HL-60 (cell line): ENCODE data around the gene TDRD9.

Experiments used
- DNase-seq, 2 experiments: peaks; one replicate each; pipeline ENCODE4 v3.0.0-alpha.2; 2010 to 2020; ENCODE audit warnings: low read depth in 1 of 2, low spot score in 1 of 2
- H3K27ac ChIP-seq: fragments of 250-450 bp; sonication (Bioruptor Pico); replicated peaks from 2 replicates; pipeline ENCODE4 v1.5.1; 2020; ENCODE audit warnings: mild to moderate bottlenecking, moderate library complexity
- H3K27me3 ChIP-seq: fragments of 250-450 bp; sonication (Bioruptor Pico); 2 replicates; pipeline ENCODE4 v1.5.1; 2021; ENCODE audit warnings: mild to moderate bottlenecking, moderate library complexity; ENCODE audit not compliant: insufficient read depth, poor library complexity, severe bottlenecking
- H3K4me3 ChIP-seq: replicated peaks from 2 replicates; pipeline ENCODE4 v1.5.1; 2011; ENCODE audit warnings: mild to moderate bottlenecking, control low read depth, low read length; ENCODE audit not compliant: insufficient read depth
- GABPA ChIP-seq: IDR thresholded peaks from 2 replicates; pipeline ENCODE4 v1.6.1; 2012; ENCODE audit warnings: low read depth
- POLR2AphosphoS5 ChIP-seq: IDR thresholded peaks from 2 replicates; pipeline ENCODE4 v1.6.1; 2012; ENCODE audit warnings: low read depth
- SPI1 ChIP-seq: IDR thresholded peaks from 2 replicates; pipeline ENCODE4 v1.6.1; 2012; ENCODE audit warnings: low read depth, mild to moderate bottlenecking, borderline replicate concordance
- TF ChIP-seq, protein P1 (sequence below): IDR thresholded peaks from 2 replicates; pipeline ENCODE4 v1.6.1; 2012; ENCODE audit warnings: low read depth; ENCODE audit not compliant: insufficient replicate concordance
- TF ChIP-seq, protein P2 (sequence below): IDR thresholded peaks from one replicate; pipeline ENCODE4 v1.5.1; 2011; ENCODE audit warnings: low read length, control low read depth, inconsistent platforms; ENCODE audit not compliant: insufficient read depth

TDRD9 gene

DNA sequence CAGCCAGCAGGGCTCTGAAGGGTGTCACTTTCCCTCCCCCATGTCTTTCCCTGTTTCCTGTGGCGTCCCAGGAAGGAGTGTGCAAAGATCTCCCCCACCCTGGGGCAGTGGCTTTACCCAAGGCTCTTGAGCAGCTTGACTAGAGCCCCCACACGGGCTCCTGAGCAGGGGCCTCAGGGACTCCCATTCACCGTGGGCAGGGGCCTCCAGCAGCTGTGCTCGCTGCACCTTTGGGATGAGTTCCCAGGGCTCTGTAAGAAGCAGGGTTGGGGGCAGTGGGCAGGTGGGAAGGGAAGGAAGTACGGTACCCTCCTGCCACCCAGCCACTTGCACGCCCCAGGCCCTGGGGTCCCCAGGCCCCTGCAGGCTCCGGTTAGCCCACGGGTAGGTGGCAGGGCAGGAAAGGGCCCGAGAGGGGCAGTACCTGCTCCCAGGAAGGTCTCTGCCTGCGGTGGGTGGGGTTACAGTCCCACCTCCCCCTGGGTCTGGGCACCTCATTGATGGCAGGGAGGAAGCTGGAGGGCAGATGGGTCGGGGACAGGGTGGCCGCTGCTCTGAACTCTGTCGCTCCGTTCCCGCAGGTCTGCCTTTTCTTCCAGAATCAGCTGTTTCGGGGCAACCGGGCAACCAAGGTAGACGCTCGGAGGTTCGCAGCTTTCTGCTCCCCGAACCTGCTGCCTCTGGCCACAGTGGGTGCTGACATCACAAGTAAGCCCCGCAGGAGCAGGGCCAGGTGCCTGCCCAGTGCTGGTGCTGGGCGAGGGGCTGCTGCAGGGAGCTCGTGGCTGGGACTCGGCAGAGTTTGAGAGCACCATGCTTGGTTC is 170.2 kb downstream of the TDRD9 start:
- no peaks in the 10 kb centered on the region for H3K27me3 ChIP-seq
- TF ChIP-seq SPI1 (no peak), POLR2AphosphoS5 (no peak), GABPA (no peak)
- TF ChIP-seq, protein P1, sequence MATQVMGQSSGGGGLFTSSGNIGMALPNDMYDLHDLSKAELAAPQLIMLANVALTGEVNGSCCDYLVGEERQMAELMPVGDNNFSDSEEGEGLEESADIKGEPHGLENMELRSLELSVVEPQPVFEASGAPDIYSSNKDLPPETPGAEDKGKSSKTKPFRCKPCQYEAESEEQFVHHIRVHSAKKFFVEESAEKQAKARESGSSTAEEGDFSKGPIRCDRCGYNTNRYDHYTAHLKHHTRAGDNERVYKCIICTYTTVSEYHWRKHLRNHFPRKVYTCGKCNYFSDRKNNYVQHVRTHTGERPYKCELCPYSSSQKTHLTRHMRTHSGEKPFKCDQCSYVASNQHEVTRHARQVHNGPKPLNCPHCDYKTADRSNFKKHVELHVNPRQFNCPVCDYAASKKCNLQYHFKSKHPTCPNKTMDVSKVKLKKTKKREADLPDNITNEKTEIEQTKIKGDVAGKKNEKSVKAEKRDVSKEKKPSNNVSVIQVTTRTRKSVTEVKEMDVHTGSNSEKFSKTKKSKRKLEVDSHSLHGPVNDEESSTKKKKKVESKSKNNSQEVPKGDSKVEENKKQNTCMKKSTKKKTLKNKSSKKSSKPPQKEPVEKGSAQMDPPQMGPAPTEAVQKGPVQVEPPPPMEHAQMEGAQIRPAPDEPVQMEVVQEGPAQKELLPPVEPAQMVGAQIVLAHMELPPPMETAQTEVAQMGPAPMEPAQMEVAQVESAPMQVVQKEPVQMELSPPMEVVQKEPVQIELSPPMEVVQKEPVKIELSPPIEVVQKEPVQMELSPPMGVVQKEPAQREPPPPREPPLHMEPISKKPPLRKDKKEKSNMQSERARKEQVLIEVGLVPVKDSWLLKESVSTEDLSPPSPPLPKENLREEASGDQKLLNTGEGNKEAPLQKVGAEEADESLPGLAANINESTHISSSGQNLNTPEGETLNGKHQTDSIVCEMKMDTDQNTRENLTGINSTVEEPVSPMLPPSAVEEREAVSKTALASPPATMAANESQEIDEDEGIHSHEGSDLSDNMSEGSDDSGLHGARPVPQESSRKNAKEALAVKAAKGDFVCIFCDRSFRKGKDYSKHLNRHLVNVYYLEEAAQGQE = no peak
- TF ChIP-seq, protein P2, sequence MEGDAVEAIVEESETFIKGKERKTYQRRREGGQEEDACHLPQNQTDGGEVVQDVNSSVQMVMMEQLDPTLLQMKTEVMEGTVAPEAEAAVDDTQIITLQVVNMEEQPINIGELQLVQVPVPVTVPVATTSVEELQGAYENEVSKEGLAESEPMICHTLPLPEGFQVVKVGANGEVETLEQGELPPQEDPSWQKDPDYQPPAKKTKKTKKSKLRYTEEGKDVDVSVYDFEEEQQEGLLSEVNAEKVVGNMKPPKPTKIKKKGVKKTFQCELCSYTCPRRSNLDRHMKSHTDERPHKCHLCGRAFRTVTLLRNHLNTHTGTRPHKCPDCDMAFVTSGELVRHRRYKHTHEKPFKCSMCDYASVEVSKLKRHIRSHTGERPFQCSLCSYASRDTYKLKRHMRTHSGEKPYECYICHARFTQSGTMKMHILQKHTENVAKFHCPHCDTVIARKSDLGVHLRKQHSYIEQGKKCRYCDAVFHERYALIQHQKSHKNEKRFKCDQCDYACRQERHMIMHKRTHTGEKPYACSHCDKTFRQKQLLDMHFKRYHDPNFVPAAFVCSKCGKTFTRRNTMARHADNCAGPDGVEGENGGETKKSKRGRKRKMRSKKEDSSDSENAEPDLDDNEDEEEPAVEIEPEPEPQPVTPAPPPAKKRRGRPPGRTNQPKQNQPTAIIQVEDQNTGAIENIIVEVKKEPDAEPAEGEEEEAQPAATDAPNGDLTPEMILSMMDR = no peak
- no peak overlapping the region for H3K4me3 ChIP-seq
- no peak overlapping the region for H3K27ac ChIP-seq
- no peak for DNase-seq

DNA sequence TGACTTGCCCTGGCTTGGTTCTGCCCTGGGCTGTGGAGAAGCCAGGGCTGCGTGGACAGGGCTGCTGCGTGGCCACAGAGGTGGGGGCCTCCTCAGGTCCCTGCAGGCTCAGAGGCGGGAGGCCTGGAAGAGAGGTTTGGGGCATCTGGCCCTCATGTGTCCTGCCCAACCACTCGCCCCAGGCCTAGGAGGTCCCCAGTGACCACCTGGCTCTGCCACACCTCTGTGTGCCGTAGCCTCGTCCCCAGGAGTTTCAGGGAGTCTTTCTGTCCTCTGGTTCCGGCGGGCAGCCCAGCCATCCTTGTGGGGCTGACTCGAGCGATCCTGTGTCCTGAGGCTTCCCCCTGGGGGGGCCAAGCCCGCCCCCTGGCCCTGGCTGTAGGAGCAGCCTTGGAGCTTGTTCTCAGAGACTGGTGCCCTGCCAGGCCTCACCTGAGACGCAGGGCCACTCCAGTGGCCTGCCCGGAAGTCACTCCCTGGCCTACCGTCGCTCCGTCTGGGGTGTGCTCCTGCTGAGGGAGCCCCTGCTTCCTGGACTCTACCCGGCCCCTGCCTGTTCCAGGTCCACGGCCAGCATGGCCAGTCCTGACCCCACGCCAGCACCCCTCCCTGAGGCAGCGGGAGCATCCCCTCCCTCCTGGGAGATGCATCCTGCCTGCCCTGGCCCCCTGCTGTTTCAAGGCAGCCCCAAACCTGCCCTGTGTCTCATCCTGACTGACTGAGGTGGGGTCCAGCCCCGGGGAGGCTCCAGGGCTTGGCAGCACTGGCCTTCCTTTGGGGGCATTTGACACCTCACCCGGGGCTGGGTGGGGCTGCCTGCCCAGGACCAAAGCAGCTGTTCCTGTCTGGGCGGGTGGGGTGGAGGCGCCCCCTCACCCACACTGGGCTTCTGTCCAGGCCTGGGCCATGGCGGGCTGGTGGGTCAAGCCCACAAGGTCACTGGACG is 171.1 kb downstream of the TDRD9 start:
- TF ChIP-seq POLR2AphosphoS5 (no peak), GABPA (no peak), SPI1 (no peak)
- TF ChIP-seq, protein P1 = no peak
- TF ChIP-seq, protein P2 = no peak
- no peak overlapping the region for H3K27ac ChIP-seq
- H3K4me3 ChIP-seq = no peak overlapping the region
- H3K27me3 ChIP-seq = no peaks in the 10 kb centered on the region
- no peak for DNase-seq

DNA sequence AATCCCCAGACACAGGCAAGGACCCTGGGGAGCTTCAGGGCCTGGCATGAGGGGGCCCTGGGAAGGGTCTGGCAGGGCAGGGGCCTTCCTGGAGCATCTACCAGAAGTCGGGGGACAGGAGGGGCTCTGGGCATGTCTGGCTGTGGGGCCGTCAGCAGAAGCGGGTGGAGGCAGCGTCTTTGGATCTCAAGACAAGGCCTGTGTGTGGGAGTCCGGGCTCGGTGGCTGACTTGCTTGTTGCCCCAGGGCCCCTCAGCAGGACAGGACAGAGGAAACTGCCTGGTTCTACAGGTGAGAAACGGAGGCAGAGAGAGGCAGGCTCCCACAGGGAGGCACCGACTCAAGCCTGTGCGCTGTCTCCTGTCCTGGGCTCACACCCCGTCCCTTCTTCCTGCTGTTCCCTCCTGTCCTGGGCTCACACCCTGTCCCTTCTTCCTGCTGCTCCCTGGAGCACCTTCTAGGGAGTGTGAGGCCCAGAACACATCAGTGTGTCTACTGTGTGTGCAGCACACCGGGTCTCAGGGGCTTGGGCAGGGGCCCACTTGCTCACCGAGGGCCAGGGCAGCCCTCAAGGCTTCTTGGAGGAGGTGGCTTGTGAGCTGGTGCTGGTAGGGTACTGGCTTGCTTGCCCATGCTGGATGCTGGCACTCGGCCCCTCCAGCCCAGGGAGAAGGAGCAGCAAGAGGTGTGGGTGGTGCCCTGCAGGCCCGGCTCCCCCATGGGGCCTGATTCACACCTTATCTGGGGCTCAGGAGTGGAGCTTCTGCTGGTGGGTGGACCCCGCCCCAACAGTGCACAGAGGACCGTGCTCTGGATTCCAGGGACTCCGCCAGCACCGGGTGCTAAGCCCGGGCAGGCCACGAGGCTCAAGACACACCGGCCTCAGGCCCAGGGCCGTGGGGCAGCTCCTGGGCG is 172.2 kb downstream of the TDRD9 start:
- Histone ChIP-seq H3K27me3 (no peaks in the 10 kb centered on the region), H3K4me3 (no peak overlapping the region), H3K27ac (no peak overlapping the region)
- DNase-seq = no peak
- TF ChIP-seq, protein P1 = no peak
- TF ChIP-seq GABPA (no peak), POLR2AphosphoS5 (no peak), SPI1 (no peak)
- TF ChIP-seq, protein P2 = no peak
